Sigmoid colon (tissue), 7 donors: ENCODE results near the gene TSTD2. TPM values are rescaled to one million over a fixed set of nuclear protein-coding genes. Genes with fewer than 3 reads are reported as not detected.

ENCODE experiments used
- DNase-seq: peaks from one replicate; pipeline ENCODE4 v3.0.0-alpha.2; 2019
- H3K27ac ChIP-seq, 4 donors: fragments of 200-600 bp; sonication (generic); one replicate each; pipeline ENCODE4 v1.5.1; 2016 to 2019; ENCODE audit warnings: mild to moderate bottlenecking in 1 of 4
- H3K27me3 ChIP-seq, 3 donors: fragments of 200-600 bp; sonication (generic); one replicate each; pipeline ENCODE4 v1.5.1; 2019; ENCODE audit warnings: mild to moderate bottlenecking in 1 of 3
- H3K36me3 ChIP-seq, 4 donors: fragments of 200-600 bp; sonication (generic); one replicate each; pipeline ENCODE4 v1.5.1; 2016 to 2019
- H3K4me1 ChIP-seq, 4 donors: fragments of 200-600 bp; sonication (generic); one replicate each; pipeline ENCODE4 v1.5.1; 2017 to 2019
- H3K4me3 ChIP-seq, 4 donors: fragments of 200-600 bp; sonication (generic); one replicate each; pipeline ENCODE4 v1.5.1; 2017 to 2019; ENCODE audit warnings: mild to moderate bottlenecking in 2 of 4, moderate library complexity in 1 of 4
- H3K9me3 ChIP-seq, 4 donors: fragments of 200-600 bp in 3 of 4; sonication (generic) in 3 of 4; one replicate each; pipeline versions ENCODE4 v1.5.1 to v1.6.1; 2013 to 2019
- CTCF ChIP-seq, 4 experiments: fragments of 450-650 bp in 3 of 4; fragments of 200-600 bp in 1 of 4; IDR thresholded peaks; one replicate each; pipeline ENCODE4 v1.5.1; 2016 to 2019; ENCODE audit warnings: antibody characterized with exemption in 4 of 4, mild to moderate bottlenecking in 3 of 4, moderate library complexity in 2 of 4
- EP300 ChIP-seq, 4 donors: sonication (generic); formaldehyde crosslinking; IDR thresholded peaks; one replicate each; pipeline ENCODE4 v1.6.1; 2017; ENCODE audit warnings: antibody characterized with exemption in 4 of 4
- POLR2A ChIP-seq, 2 donors: fragments of 450-650 bp; IDR thresholded peaks; one replicate each; pipeline ENCODE4 v1.6.1; 2016; ENCODE audit warnings: antibody characterized with exemption in 2 of 2, mild to moderate bottlenecking in 2 of 2, moderate library complexity in 2 of 2
- POLR2AphosphoS5 ChIP-seq, 4 donors: sonication (generic); formaldehyde crosslinking; IDR thresholded peaks; one replicate each; pipeline ENCODE4 v1.6.1; 2017; ENCODE audit warnings: antibody characterized with exemption in 4 of 4
- WGBS, 2 donors: extraction: QIAGEN DNeasy Blood & Tissue Kit; methylation state at CpG; one replicate each; pipeline ENCODE4 v1.1.7; 2013; 5-methylcytosine and 5-hydroxymethylcytosine counted together
- intact Hi-C: fragments of 100-400 bp; cut with DNase I; formaldehyde crosslinking; loops from one replicate; pipeline ENCODE4 v1.15.1; 2023
- polyA plus RNA-seq, 3 donors: library from polyadenylated mRNA; stranded (reverse); fragments of 200-250 nt; gene quantifications; one replicate each; pipeline ENCODE4 v1.2.3, GENCODE V29; 2013
- total RNA-seq, 4 donors: library from RNA; depleted of rRNA; stranded (reverse); fragments of >200 nt; gene quantifications; one replicate each; pipeline ENCODE4 v1.1.0, GENCODE V29; 2016
- donor health status: healthy with polysubstance abuse.
- donor health status: Bipolar disorder and iron deficiency.
- donor health status: healthy.

The TSTD2 gene
- total RNA-seq (10 to 100 TPM; 15.5 to 31.2 (median 24.9) TPM), polyA plus RNA-seq (10 to 100 TPM in 1 of 3 donors, 1 to 10 TPM in 2; 8.4 to 12.5 (median 10.0) TPM)

GRCh38 chr9:97632985-97633858 lies at the start of gene TSTD2, which contains the start of gene NCBP1:
TSS of gene TSTD2 (minus strand) at chr9:97633368. CDS start at chr9:97627562, 5,806 bp downstream.
TSS of gene NCBP1 (plus strand) at chr9:97633821. CDS start at chr9:97633882, 61 bp downstream.
- no peaks in the 10 kb centered on the region for H3K27me3 ChIP-seq
- peak; percentile 99 for DNase-seq
- TF ChIP-seq POLR2A (IDR thresholded peaks at IDR 0.05) (peak; percentile 79 to 80), POLR2AphosphoS5 (IDR thresholded peaks at IDR 0.05) (peak; percentile 84 to 95 (median 90)), EP300 (IDR thresholded peaks at IDR 0.05) (peak in 1 of 4 donors; percentile 30), CTCF (IDR thresholded peaks at IDR 0.05) (no peak)
- WGBS, 2 donors = 0 to 1% methylated on average over 83 of the region's 83 CpGs
- H3K36me3 ChIP-seq = no peaks in the 10 kb centered on the region
- peak within 1 kb of the TSS; percentile 73 to 91 (median 79) for H3K4me3 ChIP-seq
- H3K9me3 ChIP-seq = no peaks in the 10 kb centered on the region
- peak within 1 kb of the TSS; percentile 85 to 98 (median 94) for H3K27ac ChIP-seq
- peaks cover 0 to 66% (median 43%) of the 10 kb centered on the region in 4 donors for H3K4me1 ChIP-seq
- intact Hi-C loops = loop anchor here (2.0 to 10.0 kb wide), 3 partner anchors 290 to 778 kb away; partner anchors contain the start of genes ANP32B, TRMO and ZNF782

- Histone ChIP-seq H3K9me3 (no peaks in the 10 kb centered on the region), H3K36me3 (peaks cover 7 to 98% (median 35%) of the 10 kb centered on the region in 4 donors), H3K4me3 (no peak overlapping the region), H3K27ac (no peak overlapping the region), H3K4me1 (no peaks in the 10 kb centered on the region), H3K27me3 (no peaks in the 10 kb centered on the region)
- 80 to 94% methylated on average over 1 of the region's 1 CpG for WGBS, 2 donors
- intact Hi-C loops = no loop called here
- no peak for DNase-seq
- no peak for TF ChIP-seq CTCF (IDR thresholded peaks at IDR 0.05)
- no peak for TF ChIP-seq POLR2A (IDR thresholded peaks at IDR 0.05)
- TF ChIP-seq EP300 (IDR thresholded peaks at IDR 0.05) = no peak
- no peak for TF ChIP-seq POLR2AphosphoS5 (IDR thresholded peaks at IDR 0.05)
Measured at GRCh38 chr9:97682242-97682641, 49.1 kb upstream of the TSTD2 start.

- intact Hi-C loops = no loop called here
- Histone ChIP-seq H3K27ac (peak overlapping the region in 1 of 4 donors; percentile 3), H3K4me1 (no peaks in the 10 kb centered on the region), H3K27me3 (no peaks in the 10 kb centered on the region), H3K36me3 (peaks cover 15 to 97% (median 41%) of the 10 kb centered on the region in 4 donors), H3K9me3 (no peaks in the 10 kb centered on the region), H3K4me3 (no peak overlapping the region)
- no peak for DNase-seq
- 82% methylated on average over 3 of the region's 3 CpGs for WGBS, 2 donors
- TF ChIP-seq CTCF (IDR thresholded peaks at IDR 0.05) = no peak
- no peak for TF ChIP-seq POLR2AphosphoS5 (IDR thresholded peaks at IDR 0.05)
- no peak for TF ChIP-seq POLR2A (IDR thresholded peaks at IDR 0.05)
- TF ChIP-seq EP300 (IDR thresholded peaks at IDR 0.05) = no peak
Measured at GRCh38 chr9:97675655-97676054, 42.5 kb upstream of the TSTD2 start.

- no peaks in the 10 kb centered on the region for H3K27me3 ChIP-seq
- DNase-seq = no peak
- no peaks in the 10 kb centered on the region for H3K9me3 ChIP-seq
- no peak overlapping the region for H3K27ac ChIP-seq
- no peak overlapping the region for H3K4me3 ChIP-seq
- TF ChIP-seq POLR2AphosphoS5 (IDR thresholded peaks at IDR 0.05) (no peak), EP300 (IDR thresholded peaks at IDR 0.05) (no peak), POLR2A (IDR thresholded peaks at IDR 0.05) (no peak), CTCF (IDR thresholded peaks at IDR 0.05) (no peak)
- 66 to 88% methylated on average over 3 of the region's 3 CpGs for WGBS, 2 donors
- H3K36me3 ChIP-seq = peaks cover 23 to 98% (median 54%) of the 10 kb centered on the region in 4 donors
- no peaks in the 10 kb centered on the region for H3K4me1 ChIP-seq
- intact Hi-C loops = no loop called here
Measured at GRCh38 chr9:97673922-97674321, 40.8 kb upstream of the TSTD2 start.
